ENCODE results near the gene TET3. TPM values are rescaled to one million over a fixed set of nuclear protein-coding genes. Genes with fewer than 3 reads are reported as not detected.

The TET3 gene
- total RNA-seq, 1 experiment from 2014 or later: 23.3 TPM

DNA sequence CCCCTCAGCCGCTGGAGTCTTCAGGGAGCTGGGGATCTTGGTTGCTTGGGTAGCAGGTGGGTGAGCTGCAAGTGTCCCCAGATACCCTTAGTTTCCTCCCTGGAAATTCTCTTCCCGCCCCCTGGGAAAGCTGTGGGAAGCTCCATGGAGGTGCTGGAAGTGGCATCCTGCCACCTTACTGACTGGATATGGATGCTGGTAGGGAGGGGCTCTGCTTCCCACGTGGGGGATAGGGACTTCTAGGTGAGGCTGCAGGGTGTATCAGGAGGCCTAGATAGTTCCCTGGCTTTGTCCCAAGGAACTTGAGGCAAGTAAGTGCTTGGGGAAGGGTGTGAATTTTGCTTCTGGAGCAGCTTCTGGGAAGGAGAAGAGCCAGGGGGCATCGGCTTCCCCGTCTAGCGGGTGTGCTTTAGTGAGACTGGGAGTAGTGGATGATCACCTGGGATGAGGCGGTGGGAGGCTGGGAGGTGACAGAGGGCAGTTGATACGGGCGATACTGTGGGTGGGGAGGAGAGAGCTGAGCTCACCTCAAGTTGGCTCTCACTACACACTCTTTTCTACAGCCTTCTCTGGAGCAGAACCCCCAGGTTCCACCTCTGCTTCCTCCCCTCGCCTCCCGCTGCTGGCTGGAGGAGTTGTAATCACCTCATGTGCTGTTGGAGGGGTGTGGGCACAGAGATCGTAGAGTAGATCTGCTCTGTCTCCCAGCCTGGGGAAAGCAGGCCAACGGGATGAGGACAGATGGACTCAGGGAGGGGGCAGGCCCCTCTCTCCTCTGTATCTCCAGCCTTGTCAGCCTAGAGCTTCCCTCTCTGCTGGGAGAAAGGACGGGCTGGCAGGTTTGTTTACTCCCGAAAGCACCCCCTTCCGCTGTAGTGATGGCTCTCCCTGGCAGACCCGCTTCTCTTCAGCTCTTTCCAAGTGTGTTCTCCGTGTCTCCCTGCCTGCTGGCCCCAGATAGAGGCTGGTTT, 19.8 kb downstream of the TET3 start:
- peaks cover 20% of the 10 kb centered on the region for H3K36me3 Mint-ChIP-seq (ENCODE audit: insufficient read depth, unreplicated experiment)
- H3K27ac Mint-ChIP-seq (ENCODE audit: unreplicated experiment): no peak overlapping the region
- H3K27me3 Mint-ChIP-seq (ENCODE audit: unreplicated experiment): no peaks in the 10 kb centered on the region
- TF ChIP-seq, protein P1, sequence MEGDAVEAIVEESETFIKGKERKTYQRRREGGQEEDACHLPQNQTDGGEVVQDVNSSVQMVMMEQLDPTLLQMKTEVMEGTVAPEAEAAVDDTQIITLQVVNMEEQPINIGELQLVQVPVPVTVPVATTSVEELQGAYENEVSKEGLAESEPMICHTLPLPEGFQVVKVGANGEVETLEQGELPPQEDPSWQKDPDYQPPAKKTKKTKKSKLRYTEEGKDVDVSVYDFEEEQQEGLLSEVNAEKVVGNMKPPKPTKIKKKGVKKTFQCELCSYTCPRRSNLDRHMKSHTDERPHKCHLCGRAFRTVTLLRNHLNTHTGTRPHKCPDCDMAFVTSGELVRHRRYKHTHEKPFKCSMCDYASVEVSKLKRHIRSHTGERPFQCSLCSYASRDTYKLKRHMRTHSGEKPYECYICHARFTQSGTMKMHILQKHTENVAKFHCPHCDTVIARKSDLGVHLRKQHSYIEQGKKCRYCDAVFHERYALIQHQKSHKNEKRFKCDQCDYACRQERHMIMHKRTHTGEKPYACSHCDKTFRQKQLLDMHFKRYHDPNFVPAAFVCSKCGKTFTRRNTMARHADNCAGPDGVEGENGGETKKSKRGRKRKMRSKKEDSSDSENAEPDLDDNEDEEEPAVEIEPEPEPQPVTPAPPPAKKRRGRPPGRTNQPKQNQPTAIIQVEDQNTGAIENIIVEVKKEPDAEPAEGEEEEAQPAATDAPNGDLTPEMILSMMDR (IDR thresholded peaks at IDR 0.05; ENCODE audit: unreplicated experiment): no peak
- no TSS peak for BruUV-seq (replicated peaks)
- DNase-seq: no peak
- CTCF ChIA-PET: no interaction called here
- peaks cover 43% of the 10 kb centered on the region for H3K4me1 Mint-ChIP-seq (ENCODE audit: low read depth, unreplicated experiment)
- H3K9me3 Mint-ChIP-seq (ENCODE audit: low read depth, unreplicated experiment): no peaks in the 10 kb centered on the region
- H3K4me3 Mint-ChIP-seq (ENCODE audit: low read depth, unreplicated experiment): no peak overlapping the region
- intact Hi-C loops (cut with micrococcal nuclease; ENCODE audit: unreplicated experiment): no loop called here

DNA sequence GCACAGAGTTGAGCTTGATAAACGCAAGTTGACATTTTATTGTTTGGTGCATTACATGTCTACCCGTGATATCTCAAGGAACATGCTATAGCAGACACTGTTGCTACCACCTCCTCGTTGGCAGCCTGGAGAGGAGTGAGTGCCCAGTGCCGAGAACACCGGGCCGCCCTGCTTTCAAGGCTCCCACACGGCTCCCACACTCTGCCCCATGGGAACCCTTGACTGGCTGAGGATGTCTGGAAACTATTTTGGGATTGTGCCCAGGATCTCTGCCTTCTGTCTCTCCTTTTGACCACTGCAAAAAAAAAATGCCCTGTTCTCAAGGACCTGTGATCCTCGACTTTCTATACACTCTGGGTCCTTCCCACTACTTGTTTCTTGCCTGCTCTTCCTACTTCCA, 21.1 kb downstream of the TET3 start:
- no peak overlapping the region for H3K4me3 Mint-ChIP-seq (ENCODE audit: low read depth, unreplicated experiment)
- no peaks in the 10 kb centered on the region for H3K9me3 Mint-ChIP-seq (ENCODE audit: low read depth, unreplicated experiment)
- CTCF ChIA-PET: no interaction called here
- DNase-seq: no peak
- TF ChIP-seq, protein P1 (IDR thresholded peaks at IDR 0.05; ENCODE audit: unreplicated experiment): no peak
- intact Hi-C loops (cut with micrococcal nuclease; ENCODE audit: unreplicated experiment): no loop called here
- peaks cover 44% of the 10 kb centered on the region for H3K4me1 Mint-ChIP-seq (ENCODE audit: low read depth, unreplicated experiment)
- H3K27ac Mint-ChIP-seq (ENCODE audit: unreplicated experiment): no peak overlapping the region
- no peaks in the 10 kb centered on the region for H3K27me3 Mint-ChIP-seq (ENCODE audit: unreplicated experiment)
- BruUV-seq (replicated peaks): no TSS peak
- H3K36me3 Mint-ChIP-seq (ENCODE audit: insufficient read depth, unreplicated experiment): peaks cover 27% of the 10 kb centered on the region

DNA sequence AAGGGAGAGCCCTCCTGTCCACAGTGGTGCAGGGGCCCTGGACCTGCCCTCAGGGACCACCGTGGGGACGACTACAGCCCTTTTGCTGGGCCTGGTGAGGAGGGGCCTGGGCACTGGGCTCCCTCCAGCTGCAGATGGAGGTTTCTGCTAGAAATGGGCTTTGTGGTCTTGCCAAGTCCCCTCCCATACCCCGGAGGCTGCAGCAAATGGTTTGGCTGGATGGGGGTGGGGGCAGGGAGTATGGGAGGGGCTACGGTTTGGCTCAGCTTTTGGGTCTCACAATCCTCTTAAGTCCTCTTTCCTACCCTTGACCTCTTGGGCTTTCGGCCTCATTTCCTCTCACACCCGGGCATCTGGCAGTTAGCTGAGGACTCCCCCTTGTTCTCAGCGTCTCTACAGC, 21.7 kb downstream of the TET3 start:
- Mint-ChIP-seq H3K4me1 (ENCODE audit: low read depth, unreplicated experiment) (peaks cover 40% of the 10 kb centered on the region), H3K27ac (ENCODE audit: unreplicated experiment) (no peak overlapping the region), H3K9me3 (ENCODE audit: low read depth, unreplicated experiment) (no peaks in the 10 kb centered on the region), H3K36me3 (ENCODE audit: insufficient read depth, unreplicated experiment) (peaks cover 23% of the 10 kb centered on the region), H3K27me3 (ENCODE audit: unreplicated experiment) (no peaks in the 10 kb centered on the region), H3K4me3 (ENCODE audit: low read depth, unreplicated experiment) (no peak overlapping the region)
- DNase-seq: no peak
- intact Hi-C loops (cut with micrococcal nuclease; ENCODE audit: unreplicated experiment): no loop called here
- CTCF ChIA-PET: no interaction called here
- BruUV-seq (replicated peaks): no TSS peak
- TF ChIP-seq, protein P1 (IDR thresholded peaks at IDR 0.05; ENCODE audit: unreplicated experiment): no peak

DNA sequence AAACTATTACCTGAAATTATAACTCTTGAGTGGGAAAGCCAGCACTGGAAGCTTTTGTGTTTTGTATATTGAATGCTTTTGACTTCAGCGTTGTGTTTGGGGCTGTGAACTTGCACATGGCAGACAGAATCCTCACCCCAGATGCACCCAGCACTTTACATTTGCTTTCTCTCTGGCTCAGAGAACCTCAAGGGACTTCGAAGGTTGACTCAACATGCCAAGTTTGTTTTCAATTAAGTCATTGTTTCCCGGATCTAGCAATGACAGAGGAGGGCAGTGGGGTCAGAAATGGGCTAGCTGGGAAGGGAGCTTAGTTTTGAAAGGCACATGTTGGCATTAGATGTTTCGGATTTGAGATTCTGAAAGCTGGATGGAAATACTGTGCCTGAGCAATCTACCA, 22.4 kb downstream of the TET3 start:
- CTCF ChIA-PET: no interaction called here
- Mint-ChIP-seq H3K36me3 (ENCODE audit: insufficient read depth, unreplicated experiment) (peaks cover 18% of the 10 kb centered on the region), H3K27me3 (ENCODE audit: unreplicated experiment) (no peaks in the 10 kb centered on the region), H3K4me1 (ENCODE audit: low read depth, unreplicated experiment) (peaks cover 33% of the 10 kb centered on the region), H3K27ac (ENCODE audit: unreplicated experiment) (no peak overlapping the region), H3K4me3 (ENCODE audit: low read depth, unreplicated experiment) (no peak overlapping the region), H3K9me3 (ENCODE audit: low read depth, unreplicated experiment) (no peaks in the 10 kb centered on the region)
- TF ChIP-seq, protein P1 (IDR thresholded peaks at IDR 0.05; ENCODE audit: unreplicated experiment): no peak
- no TSS peak for BruUV-seq (replicated peaks)
- intact Hi-C loops (cut with micrococcal nuclease; ENCODE audit: unreplicated experiment): no loop called here
- DNase-seq: no peak

Data from Calu3 (cell line).